Keratinocyte (primary cell): ENCODE results near the gene SASH1. TPM values are rescaled to one million over a fixed set of nuclear protein-coding genes. Genes with fewer than 3 reads are reported as not detected.

ENCODE experiments used
- DNase-seq: peaks from one replicate; pipeline ENCODE4 v3.0.0-alpha.2; 2011; ENCODE audit warnings: low read depth, missing footprints, low spot score
- FAIRE-seq: peaks from 2 replicates; lab custom pipeline; 2011; peaks lifted over from hg19 to GRCh38; lab: Jason Lieb, UNC
- H2AFZ ChIP-seq: 2 replicates; pipeline ENCODE4 v1.6.0; 2012; ENCODE audit warnings: low read length, control low read depth, inconsistent platforms; ENCODE audit not compliant: control insufficient read depth
- H3K27ac ChIP-seq: 2 replicates; pipeline ENCODE4 v1.5.1; 2011; ENCODE audit warnings: low read length; ENCODE audit not compliant: control insufficient read depth, insufficient read depth
- H3K27me3 ChIP-seq: 3 replicates; pipeline ENCODE4 v1.6.0; 2011; ENCODE audit warnings: low read length; ENCODE audit not compliant: control insufficient read depth, insufficient read depth; ENCODE audit errors: extremely low read depth
- H3K36me3 ChIP-seq, 2 experiments: 2 replicates in 1 of 2; 3 replicates in 1 of 2; pipeline ENCODE4 v1.5.1; 2011; ENCODE audit warnings: low read length in 2 of 2, mild to moderate bottlenecking in 1 of 2; ENCODE audit not compliant: control insufficient read depth in 2 of 2, insufficient read depth in 2 of 2; ENCODE audit errors: extremely low read depth in 1 of 2
- H3K4me1 ChIP-seq: 3 replicates; pipeline ENCODE4 v1.5.1; 2011; ENCODE audit warnings: low read length; ENCODE audit not compliant: control insufficient read depth, insufficient read depth; ENCODE audit errors: extremely low read depth
- H3K4me2 ChIP-seq: 3 replicates; pipeline ENCODE4 v1.6.0; 2011; ENCODE audit warnings: low read depth, low read length; ENCODE audit not compliant: control insufficient read depth, insufficient read depth; ENCODE audit errors: extremely low read depth
- H3K4me3 ChIP-seq, 3 experiments: fragments of 200-600 bp in 1 of 3; sonication (generic) in 1 of 3; 2 replicates in 2 of 3; 3 replicates in 1 of 3; pipeline ENCODE4 v1.5.1; 2011 to 2016; ENCODE audit warnings: low read length in 3 of 3, mild to moderate bottlenecking in 3 of 3, control low read depth in 2 of 3, inconsistent platforms in 1 of 3, low read depth in 1 of 3, mixed read lengths in 1 of 3, mixed run types in 1 of 3, moderate library complexity in 1 of 3; ENCODE audit not compliant: control insufficient read depth in 2 of 3, insufficient read depth in 2 of 3; ENCODE audit errors: extremely low read depth in 1 of 3
- H3K79me2 ChIP-seq: 2 replicates; pipeline ENCODE4 v1.6.0; 2012; ENCODE audit warnings: low read length; ENCODE audit not compliant: control insufficient read depth, insufficient read depth
- H3K9ac ChIP-seq: 3 replicates; pipeline ENCODE4 v1.6.0; 2011; ENCODE audit warnings: low read length; ENCODE audit not compliant: control insufficient read depth, insufficient read depth; ENCODE audit errors: extremely low read depth
- H3K9me1 ChIP-seq: 3 replicates; pipeline ENCODE4 v1.6.0; 2011; ENCODE audit warnings: low read length; ENCODE audit not compliant: control insufficient read depth, insufficient read depth; ENCODE audit errors: extremely low read depth
- H3K9me3 ChIP-seq: 2 replicates; pipeline ENCODE4 v1.5.1; 2012; ENCODE audit warnings: low read depth, low read length; ENCODE audit not compliant: control insufficient read depth
- H4K20me1 ChIP-seq: 3 replicates; pipeline ENCODE4 v1.6.0; 2011; ENCODE audit warnings: low read length; ENCODE audit not compliant: control insufficient read depth, insufficient read depth; ENCODE audit errors: extremely low read depth
- CTCF ChIP-seq, 3 experiments: IDR thresholded peaks in 1 of 3; conservative IDR thresholded peaks in 1 of 3; optimal IDR thresholded peaks in 1 of 3; 2 replicates in 2 of 3; 3 replicates in 1 of 3; pipeline versions ENCODE3 to v1.5.1; 2011; ENCODE audit warnings: low read length in 3 of 3, mild to moderate bottlenecking in 3 of 3, moderate library complexity in 2 of 3, control low read depth in 1 of 3, inconsistent platforms in 1 of 3; ENCODE audit not compliant: insufficient read depth in 2 of 3; ENCODE audit errors: extremely low read depth in 1 of 3
- EZH2 ChIP-seq: IDR thresholded peaks from one replicate; pipeline ENCODE4 v1.6.1; 2012; ENCODE audit warnings: inconsistent platforms, mild to moderate bottlenecking, low read length, moderate library complexity
- dilution Hi-C: fragments of 300-500 bp; cut with MboI; formaldehyde crosslinking; loops from one replicate; pipeline ENCODE4 v1.7.0; 2020; ENCODE audit warnings: low sequenced_read_pairs; ENCODE audit not compliant: extremely low pct_ligation_motif_present
- polyA plus RNA-seq, 5 experiments: library from polyadenylated mRNA; depleted of rRNA in 3 of 5; stranded (reverse) in 3 of 5; stranded (forward) in 1 of 5; unstranded in 1 of 5; fragments of >200 nt; gene quantifications; 1 replicate in 1 of 5; 2 replicates in 3 of 5; 3 replicates in 1 of 5; pipeline versions ENCODE4 v1.2.1 to v1.2.3, GENCODE V29; 2011 to 2012; ENCODE audit warnings: missing spikeins in 2 of 5, low read depth in 1 of 5, low replicate concordance in 1 of 5

SASH1 gene
- polyA plus RNA-seq, 1 donor (not counting 4 experiments of a cell fraction or from before 2014, with no cell fraction given) = 4.4 TPM

- Histone ChIP-seq H3K4me3 (no peak overlapping the region), H3K4me1 (no peaks in the 10 kb centered on the region), H3K9ac (no peak overlapping the region), H4K20me1 (no peaks in the 10 kb centered on the region), H3K9me1 (no peaks in the 10 kb centered on the region), H3K79me2 (no peaks in the 10 kb centered on the region), H3K27me3 (peaks cover 12% of the 10 kb centered on the region), H3K36me3 (no peaks in the 10 kb centered on the region), H2AFZ (no peak overlapping the region), H3K9me3 (no peaks in the 10 kb centered on the region), H3K4me2 (no peak overlapping the region), H3K27ac (no peak overlapping the region)
- DNase-seq = no peak
- dilution Hi-C loops = no loop called here
- TF ChIP-seq EZH2 (no peak), CTCF (optimal IDR thresholded peaks at IDR 0.05 in 1 of 3, IDR thresholded peaks at IDR 0.05 in 1 of 3, conservative IDR thresholded peaks at IDR 0.05 in 1 of 3; ENCODE audit: extremely low read depth in 1 of 3, insufficient read depth in 2 of 3, low read length in 3 of 3) (no peak)
- no peak for FAIRE-seq
These were observed 235.8 kb downstream of the SASH1 start for GRCh38 chr6:148578489-148578814.

GRCh38 chr6:148578837-148579565 is 236.4 kb downstream of the SASH1 start:
- peaks cover 11% of the 10 kb centered on the region for H3K27me3 ChIP-seq
- no peak for TF ChIP-seq EZH2
- dilution Hi-C loops = no loop called here
- H3K27ac ChIP-seq = no peak overlapping the region
- no peaks in the 10 kb centered on the region for H3K9me1 ChIP-seq
- no peak overlapping the region for H2AFZ ChIP-seq
- no peaks in the 10 kb centered on the region for H3K9me3 ChIP-seq
- no peaks in the 10 kb centered on the region for H3K79me2 ChIP-seq
- H4K20me1 ChIP-seq = no peaks in the 10 kb centered on the region
- DNase-seq (no peak), FAIRE-seq (no peak)
- no peak overlapping the region for H3K4me3 ChIP-seq
- no peaks in the 10 kb centered on the region for H3K4me1 ChIP-seq
- no peak overlapping the region for H3K9ac ChIP-seq
- no peaks in the 10 kb centered on the region for H3K36me3 ChIP-seq
- no peak overlapping the region for H3K4me2 ChIP-seq

GRCh38 chr6:148580442-148580841 is 237.8 kb downstream of the SASH1 start:
- H3K27me3 ChIP-seq = peaks cover 8% of the 10 kb centered on the region
- H4K20me1 ChIP-seq = no peaks in the 10 kb centered on the region
- H3K36me3 ChIP-seq = no peaks in the 10 kb centered on the region
- no peaks in the 10 kb centered on the region for H3K9me1 ChIP-seq
- no peak overlapping the region for H2AFZ ChIP-seq
- H3K27ac ChIP-seq = no peak overlapping the region
- no peak overlapping the region for H3K4me2 ChIP-seq
- dilution Hi-C loops = no loop called here
- FAIRE-seq (no peak), DNase-seq (no peak)
- H3K9me3 ChIP-seq = no peaks in the 10 kb centered on the region
- TF ChIP-seq CTCF (optimal IDR thresholded peaks at IDR 0.05 in 1 of 3, IDR thresholded peaks at IDR 0.05 in 1 of 3, conservative IDR thresholded peaks at IDR 0.05 in 1 of 3; ENCODE audit: extremely low read depth in 1 of 3, insufficient read depth in 2 of 3, low read length in 3 of 3) (no peak), EZH2 (no peak)
- H3K4me3 ChIP-seq = no peak overlapping the region
- no peak overlapping the region for H3K9ac ChIP-seq
- H3K79me2 ChIP-seq = no peaks in the 10 kb centered on the region
- H3K4me1 ChIP-seq = no peaks in the 10 kb centered on the region
